RCC 7860 (cell line): ENCODE results near the gene ARID5B.

Experiments
- DNase-seq: peaks from one replicate; pipeline ENCODE4 v3.0.0-alpha.2; 2015; ENCODE audit warnings: low spot score
- FAIRE-seq: peaks from 2 replicates; lab custom pipeline; 2012; peaks lifted over from hg19 to GRCh38; lab: Jason Lieb, UNC

The ARID5B gene

GRCh38 chr10:61937631-61938351, 36.3 kb downstream of the ARID5B start:
- FAIRE-seq (peak; percentile 81), DNase-seq (peak; percentile 34)

- DNase-seq (peak; percentile 35), FAIRE-seq (no peak)
These were observed 38.4 kb downstream of the ARID5B start for GRCh38 chr10:61939902-61940301.

- FAIRE-seq, result no peak
These were observed 39.7 kb downstream of the ARID5B start for GRCh38 chr10:61941202-61941681.

GRCh38 chr10:61942604-61943461, 41.3 kb downstream of the ARID5B start:
- no peak for FAIRE-seq
- no peak for DNase-seq

More at GRCh38 chr10:61941202-61941681, 39.7 kb downstream of the ARID5B start:
- DNase-seq, result no peak

- DNase-seq, result no peak
- FAIRE-seq, result peak; percentile 34
These were observed 42.3 kb downstream of the ARID5B start for GRCh38 chr10:61943674-61944378.

GRCh38 chr10:61944410-61945147, 43.1 kb downstream of the ARID5B start:
- DNase-seq (no peak), FAIRE-seq (no peak)

- no peak for FAIRE-seq
These were observed 48.2 kb downstream of the ARID5B start for GRCh38 chr10:61949687-61950086.

GRCh38 chr10:61950449-61951143, 49.1 kb downstream of the ARID5B start:
- DNase-seq (no peak), FAIRE-seq (no peak)

More at GRCh38 chr10:61949687-61950086, 48.2 kb downstream of the ARID5B start:
- DNase-seq, result no peak

GRCh38 chr10:61951144-61951483, 49.6 kb downstream of the ARID5B start:
- DNase-seq (no peak), FAIRE-seq (no peak)

- FAIRE-seq (no peak), DNase-seq (no peak)
These were observed 50.7 kb downstream of the ARID5B start for GRCh38 chr10:61952028-61952674.

GRCh38 chr10:61953183-61953582, 51.7 kb downstream of the ARID5B start:
- DNase-seq, result no peak
- FAIRE-seq, result no peak

- no peak for FAIRE-seq
- no peak for DNase-seq
These were observed 56.3 kb downstream of the ARID5B start for GRCh38 chr10:61957806-61958205.

- FAIRE-seq, result no peak
These were observed 56.8 kb downstream of the ARID5B start for GRCh38 chr10:61958311-61958710.

GRCh38 chr10:61958805-61959204, 57.3 kb downstream of the ARID5B start:
- no peak for FAIRE-seq
- DNase-seq, result no peak

More at GRCh38 chr10:61958311-61958710, 56.8 kb downstream of the ARID5B start:
- no peak for DNase-seq

GRCh38 chr10:61959814-61960213, 58.3 kb downstream of the ARID5B start:
- DNase-seq (no peak), FAIRE-seq (no peak)

GRCh38 chr10:61960396-61961120, 59.1 kb downstream of the ARID5B start:
- DNase-seq, result no peak
- no peak for FAIRE-seq

GRCh38 chr10:61961278-61961677, 59.8 kb downstream of the ARID5B start:
- FAIRE-seq (no peak), DNase-seq (no peak)

- no peak for DNase-seq
- no peak for FAIRE-seq
These were observed 61.5 kb downstream of the ARID5B start for GRCh38 chr10:61962971-61963370.

GRCh38 chr10:61963669-61964058, 62.2 kb downstream of the ARID5B start:
- FAIRE-seq (no peak), DNase-seq (no peak)
